H1 (cell line): ENCODE data around the gene FARS2. TPM values are rescaled to one million over a fixed set of nuclear protein-coding genes. Genes with fewer than 3 reads are reported as not detected.

Experiments
- CTCF ChIA-PET: fragments of 300-600 bp; sonication (Branson Sonifier 250); formaldehyde crosslinking; loops from one replicate; lab custom pipeline; 2021; ENCODE audit not compliant: partially characterized antibody; lab: Charles Lee
- POLR2A ChIA-PET: fragments of 300-600 bp; sonication (Branson Sonifier 250); formaldehyde crosslinking; loops from one replicate; lab custom pipeline; 2021; ENCODE audit warnings: inconsistent platforms; ENCODE audit not compliant: partially characterized antibody; lab: Charles Lee
- DNase-seq, 2 experiments: peaks; one replicate each; pipeline versions ENCODE4 v3.0.0 to v3.0.0-alpha.2; 2010 to 2022; ENCODE audit warnings: low spot score in 2 of 2, low read depth in 1 of 2, mixed read lengths in 1 of 2
- FAIRE-seq: peaks from 2 replicates; lab custom pipeline; 2011; peaks lifted over from hg19 to GRCh38; lab: Jason Lieb, UNC
- H2AFZ ChIP-seq: 2 replicates; pipeline ENCODE4 v1.8.1; 2012; ENCODE audit warnings: low read length, inconsistent platforms
- H2AK5ac ChIP-seq: 2 replicates; pipeline ENCODE4 v1.6.1; 2013; ENCODE audit warnings: low read depth, low read length
- H2BK120ac ChIP-seq: replicated peaks from 2 replicates; pipeline ENCODE3; 2013; ENCODE audit warnings: low read depth, low read length, inconsistent platforms
- H2BK12ac ChIP-seq: 2 replicates; pipeline ENCODE4 v1.6.1; 2013; ENCODE audit warnings: low read depth, low read length
- H2BK15ac ChIP-seq: 2 replicates; pipeline ENCODE4 v1.6.1; 2013; ENCODE audit warnings: low read length
- H2BK20ac ChIP-seq: 2 replicates; pipeline ENCODE4 v1.6.1; 2013; ENCODE audit warnings: low read length
- H2BK5ac ChIP-seq: 2 replicates; pipeline ENCODE4 v1.6.1; 2013; ENCODE audit warnings: low read depth, low read length
- H3K14ac ChIP-seq: 2 replicates; pipeline ENCODE4 v1.6.1; 2013; ENCODE audit warnings: inconsistent platforms; ENCODE audit not compliant: insufficient read length
- H3K18ac ChIP-seq: 2 replicates; pipeline ENCODE4 v1.6.1; 2013; ENCODE audit warnings: low read length; ENCODE audit errors: extremely low read depth
- H3K23ac ChIP-seq: 2 replicates; pipeline ENCODE4 v1.6.1; 2013; ENCODE audit warnings: inconsistent platforms; ENCODE audit not compliant: insufficient read length
- H3K23me2 ChIP-seq: 2 replicates; pipeline ENCODE4 v1.6.1; 2013; ENCODE audit warnings: low read depth, low read length
- H3K27ac ChIP-seq: 2 replicates; pipeline ENCODE4 v1.6.1; 2011; ENCODE audit warnings: low read depth, low read length, inconsistent platforms
- H3K27me3 ChIP-seq, 4 experiments: replicated peaks in 1 of 4; 1 replicate in 1 of 4; 2 replicates in 3 of 4; pipeline versions ENCODE4 v1.6.1 to v1.8.1; 2011 to 2013; ENCODE audit warnings: low read length in 3 of 4, mild to moderate bottlenecking in 3 of 4, inconsistent platforms in 2 of 4, mixed read lengths in 2 of 4, moderate library complexity in 1 of 4; ENCODE audit not compliant: control insufficient read depth in 3 of 4, insufficient read depth in 3 of 4; ENCODE audit errors: extremely low read depth in 1 of 4
- H3K36me3 ChIP-seq, 4 experiments: 2 replicates each; pipeline versions ENCODE4 v1.6.1 to v1.8.1; 2011 to 2013; ENCODE audit warnings: mild to moderate bottlenecking in 4 of 4, low read length in 3 of 4, moderate library complexity in 2 of 4, control low read depth in 1 of 4, inconsistent platforms in 1 of 4; ENCODE audit not compliant: insufficient read depth in 4 of 4, control insufficient read depth in 2 of 4
- H3K4ac ChIP-seq: replicated peaks from 2 replicates; pipeline ENCODE3; 2013; ENCODE audit warnings: low read length, low read depth, mixed read lengths, inconsistent platforms; ENCODE audit not compliant: insufficient read length
- H3K4me1 ChIP-seq, 4 experiments: replicated peaks in 1 of 4; 1 replicate in 1 of 4; 2 replicates in 3 of 4; pipeline versions ENCODE4 v1.6.1 to v1.8.1; 2011 to 2013; ENCODE audit warnings: low read length in 3 of 4, inconsistent platforms in 2 of 4, mixed read lengths in 1 of 4; ENCODE audit not compliant: insufficient read depth in 4 of 4, control insufficient read depth in 3 of 4
- H3K4me2 ChIP-seq, 2 experiments: 2 replicates each; pipeline versions ENCODE4 v1.6.1 to v1.8.1; 2011 to 2013; ENCODE audit warnings: low read depth in 2 of 2, low read length in 2 of 2, control low read depth in 1 of 2, inconsistent platforms in 1 of 2, mild to moderate bottlenecking in 1 of 2; ENCODE audit not compliant: insufficient read depth in 1 of 2
- H3K4me3 ChIP-seq, 4 experiments: fragments of 200-600, 300-600 bp in 1 of 4; sonication (generic), shearing (Covaris generic), sonication (Bioruptor Twin) in 1 of 4; 2 replicates each; pipeline versions ENCODE4 v1.5.1 to v1.8.1; 2011 to 2016; ENCODE audit warnings: low read length in 4 of 4, low read depth in 3 of 4, control low read depth in 2 of 4, inconsistent platforms in 2 of 4, mild to moderate bottlenecking in 2 of 4, mixed read lengths in 1 of 4, moderate library complexity in 1 of 4; ENCODE audit not compliant: insufficient read depth in 2 of 4; ENCODE audit errors: extremely low read depth in 1 of 4
- H3K56ac ChIP-seq: replicated peaks from 2 replicates; pipeline ENCODE3; 2013; ENCODE audit warnings: low read depth, mild to moderate bottlenecking, mixed read lengths, low read length, inconsistent platforms; ENCODE audit not compliant: insufficient read length
- H3K79me1 ChIP-seq: 2 replicates; pipeline ENCODE4 v1.6.1; 2013; ENCODE audit warnings: low read depth, low read length, control low read depth
- H3K79me2 ChIP-seq, 2 experiments: 2 replicates each; pipeline versions ENCODE4 v1.6.1 to v1.8.1; 2012 to 2013; ENCODE audit warnings: low read length in 2 of 2, mild to moderate bottlenecking in 2 of 2, inconsistent platforms in 1 of 2; ENCODE audit not compliant: insufficient read depth in 2 of 2, control insufficient read depth in 1 of 2
- H3K9ac ChIP-seq, 4 experiments: replicated peaks in 1 of 4; 1 replicate in 1 of 4; 2 replicates in 3 of 4; pipeline versions ENCODE4 v1.6.1 to v1.8.1; 2011 to 2013; ENCODE audit warnings: low read depth in 3 of 4, low read length in 3 of 4, control low read depth in 2 of 4, mild to moderate bottlenecking in 2 of 4, moderate library complexity in 2 of 4, inconsistent platforms in 1 of 4; ENCODE audit errors: extremely low read depth in 1 of 4
- H3K9me3 ChIP-seq, 2 experiments: 2 replicates each; pipeline versions ENCODE4 v1.6.1 to v1.8.1; 2012 to 2013; ENCODE audit warnings: mild to moderate bottlenecking in 2 of 2, moderate library complexity in 2 of 2, control low read depth in 1 of 2, inconsistent platforms in 1 of 2, low read depth in 1 of 2, low read length in 1 of 2, mixed read lengths in 1 of 2; ENCODE audit not compliant: insufficient read depth in 2 of 2
- H4K20me1 ChIP-seq, 2 experiments: replicated peaks in 1 of 2; 2 replicates each; pipeline versions ENCODE3 to v1.8.1; 2011 to 2013; ENCODE audit warnings: inconsistent platforms in 2 of 2, low read length in 2 of 2, mild to moderate bottlenecking in 1 of 2; ENCODE audit not compliant: insufficient read depth in 2 of 2, control insufficient read depth in 1 of 2
- H4K5ac ChIP-seq: 2 replicates; pipeline ENCODE4 v1.6.1; 2013; ENCODE audit warnings: low read length, low read depth, mixed read lengths, inconsistent platforms; ENCODE audit not compliant: insufficient read length
- H4K8ac ChIP-seq: 2 replicates; pipeline ENCODE4 v1.8.0; 2013; ENCODE audit warnings: mild to moderate bottlenecking, moderate library complexity, low read length, inconsistent platforms; ENCODE audit not compliant: insufficient read depth; ENCODE audit errors: extremely low read depth
- H4K91ac ChIP-seq: replicated peaks from 2 replicates; pipeline ENCODE3; 2013; ENCODE audit warnings: low read length, mixed read lengths, inconsistent platforms; ENCODE audit not compliant: insufficient read length
- CTBP2 ChIP-seq: IDR thresholded peaks from 2 replicates; pipeline ENCODE4 v1.7.0; 2011; ENCODE audit warnings: borderline replicate concordance, mild to moderate bottlenecking, moderate library complexity, mixed read lengths, low read length; ENCODE audit not compliant: insufficient read depth, insufficient read length
- JUND ChIP-seq: IDR thresholded peaks from 2 replicates; pipeline ENCODE4 v1.6.1; 2011; ENCODE audit warnings: mild to moderate bottlenecking, improper control_type of control experiment, low read length
- KDM1A ChIP-seq: fragments of 200-600, 300-600 bp; sonication (generic); IDR thresholded peaks from 2 replicates; pipeline ENCODE4 v1.7.1; 2016; ENCODE audit warnings: mild to moderate bottlenecking, low read length, borderline replicate concordance
- WGBS, 2 experiments: shearing (Covaris generic) in 1 of 2; methylation state at CpG; one replicate each; pipeline versions ENCODE4 v1.1.6 to v1.1.7; 2013 to 2015; ENCODE audit warnings: low lambda C conversion rate in 2 of 2, mixed read lengths in 2 of 2, inconsistent platforms in 1 of 2, low coverage in 1 of 2, missing lambda C conversion rate in 1 of 2; ENCODE audit not compliant: insufficient replicate concordance in 2 of 2, insufficient coverage in 1 of 2, insufficient read length in 1 of 2; ENCODE audit errors: extremely low coverage in 1 of 2, missing lambda C conversion rate in 1 of 2; 5-methylcytosine and 5-hydroxymethylcytosine counted together
- polyA plus RNA-seq, 7 experiments: library from polyadenylated mRNA; depleted of rRNA in 3 of 7; stranded (reverse) in 5 of 7; unstranded in 2 of 7; fragments of >200 nt in 5 of 7; fragments of 200-250 nt in 2 of 7; gene quantifications; 1 replicate in 5 of 7; 2 replicates in 1 of 7; 4 replicates in 1 of 7; pipeline versions ENCODE4 v1.2.1 to v1.2.3, GENCODE V29; 2011 to 2013; ENCODE audit warnings: missing spikeins in 2 of 7, mixed read lengths in 2 of 7
- total RNA-seq: library from RNA; stranded (reverse); fragmentation: NEBNext Ultra II Directional; extraction: Animal tissue kit (Norgen Biotek cat#: 25700); gene quantifications from 2 replicates; pipeline ENCODE4 v1.2.1, GENCODE V29; 2021

FARS2 gene
- total and polyA plus RNA-seq, 2 of the 8 experiments (the other 6 are each of a cell fraction or from before 2014, with no cell fraction given), result 11.7 to 14.4 TPM

DNA sequence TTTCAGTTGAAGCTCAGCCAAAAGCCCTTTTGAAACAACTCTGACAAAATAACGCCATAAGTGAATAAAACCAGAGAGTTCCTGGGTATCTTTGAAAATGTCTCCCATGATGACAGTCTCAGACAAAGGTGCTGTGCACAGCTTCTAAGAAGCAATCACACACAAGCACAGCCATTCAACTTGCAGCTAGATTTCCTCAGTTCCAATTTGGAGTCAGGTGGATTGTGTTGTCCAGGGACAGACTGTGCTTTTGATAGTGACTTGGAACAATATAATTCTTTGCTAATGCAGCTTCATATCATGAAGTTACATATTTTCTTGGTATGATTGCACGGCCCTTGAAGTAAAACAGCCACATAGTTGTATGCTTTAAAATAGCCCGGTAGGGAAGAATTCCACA, 105.6 kb downstream of the FARS2 start:
- Histone ChIP-seq H2BK5ac (no peak overlapping the region), H3K23ac (no peak overlapping the region), H3K79me2 (no peaks in the 10 kb centered on the region), H4K8ac (no peak overlapping the region), H2AK5ac (no peak overlapping the region), H3K79me1 (no peaks in the 10 kb centered on the region; the same call in 1 of the 2 replicates), H4K91ac (no peak overlapping the region), H2BK20ac (no peak overlapping the region), H3K36me3 (no peaks in the 10 kb centered on the region), H2AFZ (no peak overlapping the region), H3K9me3 (no peaks in the 10 kb centered on the region), H4K5ac (no peak overlapping the region), H3K18ac (no peak overlapping the region), H3K27ac (no peak overlapping the region), H3K4me2 (no peak overlapping the region), H3K4me1 (no peaks in the 10 kb centered on the region), H3K4ac (no peak overlapping the region), H2BK120ac (no peak overlapping the region), H3K4me3 (no peak overlapping the region), H3K14ac (no peak overlapping the region), H4K20me1 (peaks cover 0 to 2% of the 10 kb centered on the region in 2 experiments), H3K27me3 (no peaks in the 10 kb centered on the region), H3K56ac (no peak overlapping the region), H2BK12ac (no peak overlapping the region), H3K23me2 (no peaks in the 10 kb centered on the region), H2BK15ac (no peak overlapping the region), H3K9ac (no peak overlapping the region)
- CTCF ChIA-PET, result interaction anchor here (0.8 to 1.9 kb wide), 5 partner anchors 13 to 223 kb away, joined by 3 to 7 read pairs (median 4); no protein-coding TSS in a partner anchor
- FAIRE-seq, result no peak
- WGBS, 2 experiments, result 75% methylated on average over 3 of the region's 3 CpGs; no CpG with 5 or more reads in 1 of the 2 experiments
- no peak for TF ChIP-seq CTBP2
- TF ChIP-seq JUND, result no peak
- no peak for TF ChIP-seq KDM1A
- POLR2A ChIA-PET, result no interaction called here
- no peak for DNase-seq
